Measurements from ENCODE around the gene ACBD5. TPM values are rescaled to one million over a fixed set of nuclear protein-coding genes. Genes with fewer than 3 reads are reported as not detected.

The ACBD5 gene
- total RNA-seq, 2 experiments from 2014 or later, result 20.6 to 24.9 TPM

GRCh38 chr10:27147701-27148100 lies 92.9 kb downstream of the ACBD5 start:
- ChIA-PET POLR2A (interaction anchor here (2.1 kb wide), 1 partner anchor 7 kb away, joined by 14 read pairs; the partner anchor contains the start of genes MASTL and YME1L1), CTCF (interaction anchor here (1.0 to 1.6 kb wide), 3 partner anchors 8 to 422 kb away, joined by 3 to 4 read pairs (median 4); no protein-coding TSS in a partner anchor)
- Mint-ChIP-seq H3K27me3 (ENCODE audit: low read depth) (no peaks in the 10 kb centered on the region), H3K4me1 (ENCODE audit: low read depth) (peaks cover 42% of the 10 kb centered on the region), H3K36me3 (ENCODE audit: low read depth) (peaks cover 53% of the 10 kb centered on the region), H3K27ac (peak overlapping the region; percentile 64), H3K9me3 (ENCODE audit: insufficient read depth) (no peaks in the 10 kb centered on the region), H3K4me3 (no peak overlapping the region)
- no peak for DNase-seq
- ATAC-seq, result no peak

GRCh38 chr10:27145937-27146336 lies 94.7 kb downstream of the ACBD5 start:
- no peak for DNase-seq
- CTCF ChIA-PET, result interaction anchor here (1.3 to 2.1 kb wide), 2 partner anchors 9 to 12 kb away, joined by 6 to 8 read pairs; partner anchors contain the start of genes MASTL and YME1L1
- Mint-ChIP-seq H3K4me1 (ENCODE audit: low read depth) (peaks cover 29% of the 10 kb centered on the region), H3K27me3 (ENCODE audit: low read depth) (no peaks in the 10 kb centered on the region), H3K9me3 (ENCODE audit: insufficient read depth) (no peaks in the 10 kb centered on the region), H3K27ac (no peak overlapping the region), H3K4me3 (no peak overlapping the region), H3K36me3 (ENCODE audit: low read depth) (peaks cover 43% of the 10 kb centered on the region)
- POLR2A ChIA-PET, result interaction anchor here (2.1 kb wide), 1 partner anchor 9 kb away, joined by 14 read pairs; the partner anchor contains the start of genes MASTL and YME1L1
- ATAC-seq, result no peak

Other genes starting within 250 kb of the ACBD5 start
- 10 to 100 TPM in 1 of 2 experiments, 1 to 10 TPM in 1; 9.0 to 12.8 TPM for gene ANKRD26, start 140.3 kb downstream of the ACBD5 start, total RNA-seq
- 100 to 1,000 TPM; 117 to 122 TPM for gene YME1L1, start 86.4 kb downstream of the ACBD5 start, total RNA-seq
- gene MASTL, start 85.4 kb downstream of the ACBD5 start, total RNA-seq, result 10 to 100 TPM; 40.1 to 40.7 TPM

All from activated CD8-positive, alpha-beta T cell treated with anti-CD3 and anti-CD28 coated beads, Interleukin-2, amount 10 ng/mL, durations not matched to agents 7 days and 5 days (primary cell).